CD4-positive, alpha-beta T cell treated with Interleukin-15 for 4 hours (primary cell): Measurements from ENCODE around the gene MMP25.

Experiments
- DNase-seq: peaks from one replicate; pipeline ENCODE4 v3.0.0-alpha.2; 2020; ENCODE audit warnings: low spot score

The MMP25 gene

GRCh38 chr16:3045758-3046640, at the start of gene MMP25:
TSS of gene MMP25 (plus strand) at chr16:3046561. CDS start at chr16:3046918, 357 bp downstream.
- no peak for DNase-seq

- DNase-seq, result no peak
Observed at GRCh38 chr16:2999929-3000328, 46.4 kb upstream of the MMP25 start.

- no peak for DNase-seq
Observed at GRCh38 chr16:3000540-3000939, 45.8 kb upstream of the MMP25 start.

GRCh38 chr16:3001316-3001715, 45.0 kb upstream of the MMP25 start:
- DNase-seq, result no peak

- peak; percentile 99 for DNase-seq
Observed at GRCh38 chr16:3003582-3004270, 42.6 kb upstream of the MMP25 start.

- no peak for DNase-seq
Observed at GRCh38 chr16:3004319-3004718, 42.0 kb upstream of the MMP25 start.

- DNase-seq, result no peak
Observed at GRCh38 chr16:3004781-3005284, 41.5 kb upstream of the MMP25 start.

GRCh38 chr16:3007059-3007956, 39.1 kb upstream of the MMP25 start:
- DNase-seq, result no peak

GRCh38 chr16:3007957-3008689, 38.2 kb upstream of the MMP25 start:
- no peak for DNase-seq

GRCh38 chr16:3008690-3009037, 37.7 kb upstream of the MMP25 start:
- DNase-seq, result no peak

- DNase-seq, result no peak
Observed at GRCh38 chr16:3009568-3010390, 36.6 kb upstream of the MMP25 start.

GRCh38 chr16:3010510-3010909, 35.9 kb upstream of the MMP25 start:
- no peak for DNase-seq

- no peak for DNase-seq
Observed at GRCh38 chr16:3012246-3012645, 34.1 kb upstream of the MMP25 start.

- no peak for DNase-seq
Observed at GRCh38 chr16:3012828-3013420, 33.4 kb upstream of the MMP25 start, which contains the start of gene CLDN9. TSS of gene CLDN9 (plus strand) at chr16:3012923. CDS start at chr16:3013363, 440 bp downstream.

GRCh38 chr16:3013491-3013951, 32.8 kb upstream of the MMP25 start:
- DNase-seq, result no peak

- DNase-seq, result no peak
Observed at GRCh38 chr16:3013998-3014690, 32.2 kb upstream of the MMP25 start.

GRCh38 chr16:3014971-3015370, 31.4 kb upstream of the MMP25 start:
- no peak for DNase-seq

- no peak for DNase-seq
Observed at GRCh38 chr16:3015865-3016521, 30.4 kb upstream of the MMP25 start.

- DNase-seq, result no peak
Observed at GRCh38 chr16:3017344-3017743, 29.0 kb upstream of the MMP25 start.
